Trophoblast cell (in vitro differentiated cells and primary cell): ENCODE measurements around the gene FAU.

Source experiments
- DNase-seq, 2 donors: peaks; one replicate each; pipeline ENCODE4 v3.0.0-alpha.2; 2016
- H2AFZ ChIP-seq: 2 replicates; pipeline ENCODE4 v1.6.1; 2013; ENCODE audit warnings: low read length, moderate library complexity, mild to moderate bottlenecking; ENCODE audit not compliant: insufficient read depth, poor library complexity
- H2AK5ac ChIP-seq: 2 replicates; pipeline ENCODE4 v1.6.1; 2013; ENCODE audit warnings: mild to moderate bottlenecking, low read length
- H2BK120ac ChIP-seq: 2 replicates; pipeline ENCODE4 v1.6.1; 2013; ENCODE audit warnings: low read length, mild to moderate bottlenecking, moderate library complexity; ENCODE audit not compliant: insufficient read depth, poor library complexity
- H2BK12ac ChIP-seq: 2 replicates; pipeline ENCODE4 v1.6.1; 2013; ENCODE audit warnings: mild to moderate bottlenecking, low read length, moderate library complexity
- H2BK5ac ChIP-seq: 2 replicates; pipeline ENCODE4 v1.6.1; 2013; ENCODE audit warnings: low read length, low read depth, moderate library complexity, mild to moderate bottlenecking; ENCODE audit not compliant: poor library complexity
- H3K14ac ChIP-seq: 2 replicates; pipeline ENCODE4 v1.6.1; 2013; ENCODE audit warnings: mild to moderate bottlenecking, low read length
- H3K18ac ChIP-seq: 2 replicates; pipeline ENCODE4 v1.6.1; 2013; ENCODE audit warnings: mild to moderate bottlenecking, low read length
- H3K23ac ChIP-seq: 2 replicates; pipeline ENCODE4 v1.6.1; 2013; ENCODE audit warnings: low read length
- H3K27ac ChIP-seq: 2 replicates; pipeline ENCODE4 v1.5.1; 2013; ENCODE audit warnings: low read depth, mild to moderate bottlenecking, inconsistent platforms, low read length, moderate library complexity
- H3K27me3 ChIP-seq: 2 replicates; pipeline ENCODE4 v1.6.1; 2013; ENCODE audit warnings: inconsistent platforms, mild to moderate bottlenecking, low read length, moderate library complexity; ENCODE audit not compliant: insufficient read depth
- H3K36me3 ChIP-seq, 2 experiments: 1 replicate in 1 of 2; 2 replicates in 1 of 2; pipeline ENCODE4 v1.6.1; 2013; ENCODE audit warnings: low read length in 2 of 2, mild to moderate bottlenecking in 2 of 2, moderate library complexity in 1 of 2; ENCODE audit not compliant: insufficient read depth in 2 of 2, control insufficient read depth in 1 of 2
- H3K4ac ChIP-seq: 2 replicates; pipeline ENCODE4 v1.6.1; 2013; ENCODE audit warnings: low read depth, mild to moderate bottlenecking, low read length, moderate library complexity
- H3K4me1 ChIP-seq, 2 experiments: 1 replicate in 1 of 2; 2 replicates in 1 of 2; pipeline ENCODE4 v1.6.1; 2013; ENCODE audit warnings: low read length in 2 of 2, mild to moderate bottlenecking in 2 of 2, moderate library complexity in 1 of 2; ENCODE audit not compliant: insufficient read depth in 2 of 2, control insufficient read depth in 1 of 2
- H3K4me2 ChIP-seq: 2 replicates; pipeline ENCODE4 v1.6.1; 2013; ENCODE audit warnings: inconsistent platforms, mild to moderate bottlenecking, low read length, moderate library complexity
- H3K4me3 ChIP-seq: 2 replicates; pipeline ENCODE4 v1.5.1; 2013; ENCODE audit warnings: mild to moderate bottlenecking, low read depth, low read length, inconsistent platforms
- H3K79me1 ChIP-seq: one replicate; pipeline ENCODE4 v1.6.1; 2013; ENCODE audit warnings: low read length
- H3K79me2 ChIP-seq: 2 replicates; pipeline ENCODE4 v1.6.1; 2013; ENCODE audit warnings: low read length, mild to moderate bottlenecking; ENCODE audit not compliant: control insufficient read depth, insufficient read depth, poor library complexity
- H3K9ac ChIP-seq: 2 replicates; pipeline ENCODE4 v1.6.1; 2013; ENCODE audit warnings: mild to moderate bottlenecking, low read length
- H3K9me3 ChIP-seq: 2 replicates; pipeline ENCODE4 v1.6.1; 2013; ENCODE audit warnings: low read depth, mild to moderate bottlenecking, control low read depth, inconsistent platforms, low read length; ENCODE audit not compliant: insufficient read depth
- H4K12ac ChIP-seq: 2 replicates; pipeline ENCODE4 v1.6.1; 2013; ENCODE audit warnings: low read depth, mild to moderate bottlenecking, low read length, moderate library complexity
- H4K8ac ChIP-seq: 2 replicates; pipeline ENCODE4 v1.6.1; 2013; ENCODE audit warnings: low read depth, mild to moderate bottlenecking, low read length, moderate library complexity
- H4K91ac ChIP-seq: one replicate; pipeline ENCODE4 v1.6.1; 2013; ENCODE audit warnings: low read depth, mild to moderate bottlenecking, low read length, moderate library complexity
- WGBS: extraction: QIAGEN DNeasy Blood & Tissue Kit; methylation state at CpG from one replicate; pipeline ENCODE4 v1.1.7; 2013; ENCODE audit warnings: missing lambda C conversion rate; ENCODE audit not compliant: insufficient read length, insufficient coverage; ENCODE audit errors: extremely low coverage; 5-methylcytosine and 5-hydroxymethylcytosine counted together

Gene FAU

DNA sequence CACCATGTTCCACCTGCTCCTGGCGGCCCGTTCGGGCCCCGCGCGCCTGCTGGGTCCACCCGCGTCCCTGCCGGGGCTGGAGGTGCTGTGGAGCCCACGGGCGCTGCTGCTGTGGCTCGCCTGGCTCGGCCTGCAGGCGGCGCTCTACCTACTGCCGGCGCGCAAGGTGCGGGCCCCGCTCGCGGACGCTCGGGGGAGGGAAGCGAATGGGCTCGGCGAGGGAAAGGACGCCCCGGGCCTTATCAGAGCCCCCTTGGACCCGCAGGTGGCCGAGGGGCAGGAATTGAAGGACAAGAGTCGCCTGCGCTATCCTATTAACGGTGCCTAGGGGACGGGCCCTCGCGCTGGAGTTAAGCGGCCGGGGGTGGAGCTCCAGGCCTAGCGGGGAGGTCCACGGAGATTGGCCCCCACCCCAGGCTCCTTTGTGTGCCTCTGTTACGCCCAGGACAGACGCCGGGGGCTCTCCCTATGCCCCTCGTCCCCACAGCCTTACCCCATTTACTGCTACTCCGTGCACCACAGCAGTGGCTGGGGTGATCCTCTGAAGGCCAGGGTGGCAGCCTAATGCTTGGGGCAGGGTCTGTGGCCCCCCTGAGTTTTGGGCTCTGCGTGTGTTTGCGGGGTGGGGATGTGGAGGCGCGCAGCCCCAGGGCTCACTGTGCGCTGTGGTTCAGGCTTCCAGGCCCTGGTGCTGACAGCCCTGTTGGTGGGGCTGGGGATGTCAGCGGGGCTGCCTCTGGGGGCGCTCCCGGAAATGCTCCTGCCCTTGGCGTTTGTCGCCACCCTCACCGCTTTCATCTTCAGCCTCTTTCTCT lies 9.2 kb downstream of the FAU start:
- Histone ChIP-seq H4K91ac (peak overlapping the region; percentile 40), H3K9me3 (no peaks in the 10 kb centered on the region), H4K12ac (peak overlapping the region; percentile 73), H3K27ac (peak overlapping the region; percentile 35), H3K79me1 (peaks cover 18% of the 10 kb centered on the region), H2AFZ (peak overlapping the region; percentile 51), H3K4me1 (peaks cover 17 to 20% of the 10 kb centered on the region in 2 experiments), H2BK12ac (no peak overlapping the region), H2BK120ac (no peak overlapping the region), H4K8ac (peak overlapping the region; percentile 69), H3K79me2 (peaks cover 19% of the 10 kb centered on the region), H3K27me3 (no peaks in the 10 kb centered on the region), H3K4ac (peak overlapping the region; percentile 30), H2AK5ac (peak overlapping the region; percentile 9), H2BK5ac (peak overlapping the region; percentile 23), H3K36me3 (peaks cover 35 to 44% of the 10 kb centered on the region in 2 experiments), H3K18ac (peak overlapping the region; percentile 24), H3K4me3 (peak overlapping the region; percentile 76), H3K14ac (peak overlapping the region; percentile 54), H3K9ac (peak overlapping the region; percentile 18), H3K23ac (no peak overlapping the region), H3K4me2 (peak overlapping the region; percentile 74)
- DNase-seq = peak in 1 of 2 donors; percentile 50
- no CpG with 5 or more reads among the region's 57 CpGs for whole genome bisulfite sequencing

DNA sequence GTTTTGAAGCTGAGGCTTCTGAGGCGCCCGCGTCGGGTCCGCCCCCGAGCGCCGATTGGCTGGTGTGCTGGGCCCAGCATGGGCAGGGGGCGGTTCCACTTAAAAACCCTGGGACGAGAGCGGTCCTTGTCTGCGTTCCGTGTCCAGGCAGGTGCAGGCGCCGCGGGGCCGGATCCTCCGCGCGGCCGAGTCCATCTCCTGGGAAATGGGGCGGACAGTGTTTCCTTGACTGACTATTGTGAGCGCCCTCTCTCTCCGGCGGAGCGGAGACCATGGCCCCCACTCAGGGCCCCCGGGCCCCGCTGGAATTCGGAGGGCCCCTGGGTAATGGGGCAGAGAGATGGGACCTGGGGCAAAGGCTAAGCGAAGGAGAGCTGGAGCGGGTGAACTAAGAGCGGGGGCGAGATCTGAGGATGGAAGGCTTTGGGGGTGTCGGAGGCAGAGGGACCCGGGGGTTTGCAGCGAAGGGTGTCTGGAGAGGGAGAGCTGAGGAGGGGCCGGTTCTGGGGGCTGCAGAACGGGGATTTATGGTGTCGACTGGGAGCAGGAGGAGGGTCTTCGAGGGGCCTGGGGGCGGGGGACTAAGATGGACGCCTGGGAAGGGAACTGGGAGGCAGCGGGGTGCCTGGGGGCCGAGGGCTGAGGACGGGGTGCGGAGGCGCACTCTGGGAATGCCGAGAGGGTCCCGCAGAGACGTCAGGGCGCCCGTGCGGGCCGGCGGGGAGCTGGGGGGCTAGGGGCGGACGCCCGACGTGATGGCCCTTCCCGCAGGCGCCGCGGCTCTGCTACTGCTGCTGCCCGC lies 10.0 kb downstream of the FAU start, which contains the start of gene TM7SF2:
Gene TM7SF2 (plus strand): TSS at position 129 of the 802 bp plus-strand sequence. CDS start 144 bp downstream, at position 273.
- DNase-seq = peak; percentile 95
- no peak within 1 kb of the TSS for H2BK120ac ChIP-seq
- peak within 1 kb of the TSS; percentile 15 for H2AK5ac ChIP-seq
- peak within 1 kb of the TSS; percentile 37 for H2BK5ac ChIP-seq
- no peaks in the 10 kb centered on the region for H3K9me3 ChIP-seq
- peak within 1 kb of the TSS; percentile 74 for H3K4me2 ChIP-seq
- H3K9ac ChIP-seq = peak within 1 kb of the TSS; percentile 18
- H3K4ac ChIP-seq = peak within 1 kb of the TSS; percentile 38
- peak within 1 kb of the TSS; percentile 51 for H2AFZ ChIP-seq
- peak within 1 kb of the TSS; percentile 24 for H3K18ac ChIP-seq
- H3K27me3 ChIP-seq = no peaks in the 10 kb centered on the region
- no peak within 1 kb of the TSS for H2BK12ac ChIP-seq
- peak within 1 kb of the TSS; percentile 73 for H4K12ac ChIP-seq
- WGBS = no CpG with 5 or more reads among the region's 64 CpGs
- H3K79me1 ChIP-seq = peaks cover 13% of the 10 kb centered on the region
- peak within 1 kb of the TSS; percentile 40 for H4K91ac ChIP-seq
- peaks cover 14% of the 10 kb centered on the region for H3K79me2 ChIP-seq
- peak within 1 kb of the TSS; percentile 40 for H3K27ac ChIP-seq
- H3K4me3 ChIP-seq = peak within 1 kb of the TSS; percentile 76
- no peak within 1 kb of the TSS for H3K23ac ChIP-seq
- peak within 1 kb of the TSS; percentile 69 for H4K8ac ChIP-seq
- H3K36me3 ChIP-seq = peaks cover 43 to 48% of the 10 kb centered on the region in 2 experiments
- H3K4me1 ChIP-seq = peaks cover 17 to 20% of the 10 kb centered on the region in 2 experiments
- peak within 1 kb of the TSS; percentile 54 for H3K14ac ChIP-seq

- Histone ChIP-seq H3K4me2 (peak overlapping the region; percentile 21), H2BK5ac (no peak overlapping the region), H3K14ac (no peak overlapping the region), H3K4me3 (peak overlapping the region; percentile 3), H3K4ac (no peak overlapping the region), H3K79me2 (peaks cover 8% of the 10 kb centered on the region), H2BK12ac (no peak overlapping the region), H2AK5ac (no peak overlapping the region), H3K23ac (no peak overlapping the region), H3K18ac (no peak overlapping the region), H3K27ac (no peak overlapping the region), H4K12ac (no peak overlapping the region), H4K91ac (no peak overlapping the region), H3K36me3 (peaks cover 43 to 46% of the 10 kb centered on the region in 2 experiments), H3K27me3 (no peaks in the 10 kb centered on the region), H2BK120ac (no peak overlapping the region), H3K4me1 (peaks cover 10 to 14% of the 10 kb centered on the region in 2 experiments), H3K79me1 (peaks cover 12% of the 10 kb centered on the region), H4K8ac (no peak overlapping the region), H3K9ac (no peak overlapping the region), H2AFZ (no peak overlapping the region), H3K9me3 (no peaks in the 10 kb centered on the region)
- DNase-seq = no peak
- no CpG with 5 or more reads among the region's 31 CpGs for WGBS
Measured at GRCh38 chr11:65111159-65111743, 10.7 kb downstream of the FAU start.

- Histone ChIP-seq H3K27ac (no peak overlapping the region), H3K79me2 (peaks cover 8% of the 10 kb centered on the region), H3K4ac (no peak overlapping the region), H3K9ac (no peak overlapping the region), H3K14ac (no peak overlapping the region), H3K36me3 (peaks cover 34 to 40% of the 10 kb centered on the region in 2 experiments), H3K4me2 (no peak overlapping the region), H2AFZ (no peak overlapping the region), H4K8ac (no peak overlapping the region), H3K18ac (no peak overlapping the region), H4K91ac (no peak overlapping the region), H2BK5ac (no peak overlapping the region), H4K12ac (no peak overlapping the region), H2BK12ac (no peak overlapping the region), H3K4me1 (peaks cover 9 to 12% of the 10 kb centered on the region in 2 experiments), H3K27me3 (no peaks in the 10 kb centered on the region), H3K23ac (no peak overlapping the region), H2AK5ac (no peak overlapping the region), H3K79me1 (peaks cover 12% of the 10 kb centered on the region), H3K9me3 (no peaks in the 10 kb centered on the region), H2BK120ac (no peak overlapping the region), H3K4me3 (no peak overlapping the region)
- no CpG with 5 or more reads among the region's 18 CpGs for WGBS
- peak; percentile 80 to 93 for DNase-seq
Measured at GRCh38 chr11:65110354-65110861, 11.5 kb downstream of the FAU start.
